ENCODE data around the gene NMNAT3.

GRCh38 chr3:139670196-139670595, 7.6 kb downstream of the NMNAT3 start:
- TF ChIP-seq EP300 (IDR thresholded peaks at IDR 0.05), result no peak
- no peak for TF ChIP-seq CTCF (IDR thresholded peaks at IDR 0.05)
